Liver (tissue), 9 donors: ENCODE results near the gene LRIG1. TPM values are rescaled to one million over a fixed set of nuclear protein-coding genes. Genes with fewer than 3 reads are reported as not detected.

Experiments
- DNase-seq: peaks from one replicate; pipeline ENCODE4 v3.0.0-alpha.2; 2017; ENCODE audit warnings: low spot score
- H3K27ac ChIP-seq, 2 donors: one replicate each; pipeline ENCODE4 v1.7.0; 2013; ENCODE audit warnings: inconsistent platforms in 2 of 2, low read length in 2 of 2, control low read depth in 1 of 2, low read depth in 1 of 2, mild to moderate bottlenecking in 1 of 2
- H3K27me3 ChIP-seq, 4 donors: one replicate each; pipeline versions ENCODE4 v1.6.1 to v1.7.0; 2013; ENCODE audit warnings: low read length in 3 of 4, inconsistent platforms in 1 of 4, mild to moderate bottlenecking in 1 of 4, moderate library complexity in 1 of 4; ENCODE audit not compliant: control insufficient read depth in 4 of 4, insufficient read depth in 4 of 4
- H3K36me3 ChIP-seq, 4 donors: one replicate each; pipeline versions ENCODE4 v1.6.1 to v1.7.0; 2013; ENCODE audit warnings: low read length in 3 of 4, mild to moderate bottlenecking in 3 of 4, low read depth in 1 of 4, moderate library complexity in 1 of 4; ENCODE audit not compliant: control insufficient read depth in 4 of 4, insufficient read depth in 3 of 4
- H3K4me1 ChIP-seq, 4 donors: one replicate each; pipeline versions ENCODE4 v1.6.1 to v1.7.0; 2013; ENCODE audit warnings: low read length in 3 of 4, mild to moderate bottlenecking in 3 of 4, moderate library complexity in 1 of 4; ENCODE audit not compliant: control insufficient read depth in 4 of 4, insufficient read depth in 4 of 4
- H3K4me3 ChIP-seq, 3 donors: one replicate each; pipeline versions ENCODE4 v1.6.1 to v1.7.0; 2013; ENCODE audit warnings: low read length in 3 of 3, control low read depth in 1 of 3, low read depth in 1 of 3, mild to moderate bottlenecking in 1 of 3
- H3K9ac ChIP-seq, 2 donors: one replicate each; pipeline ENCODE4 v1.7.0; 2013; ENCODE audit warnings: low read length in 2 of 2, mild to moderate bottlenecking in 2 of 2, moderate library complexity in 2 of 2, control low read depth in 1 of 2, low read depth in 1 of 2
- H3K9me3 ChIP-seq, 4 donors: one replicate each; pipeline versions ENCODE4 v1.6.1 to v1.7.0; 2013; ENCODE audit warnings: low read length in 3 of 4; ENCODE audit not compliant: control insufficient read depth in 4 of 4
- EGR1 ChIP-seq, 2 donors: IDR thresholded peaks; 2 replicates each; pipeline ENCODE4 v1.6.1; 2016 to 2018; ENCODE audit warnings: antibody characterized with exemption in 2 of 2, low read depth in 2 of 2
- FOXA1 ChIP-seq: IDR thresholded peaks from 2 replicates; pipeline ENCODE4 v1.6.1; 2016; ENCODE audit warnings: antibody characterized with exemption
- FOXA2 ChIP-seq: IDR thresholded peaks from 2 replicates; pipeline ENCODE4 v1.6.1; 2016; ENCODE audit warnings: antibody characterized with exemption
- GABPA ChIP-seq, 2 donors: IDR thresholded peaks in 1 of 2; conservative IDR thresholded peaks in 1 of 2; 2 replicates each; pipeline ENCODE4 v1.6.1; 2016; ENCODE audit warnings: antibody characterized with exemption in 2 of 2, mild to moderate bottlenecking in 1 of 2, moderate library complexity in 1 of 2
- HNF4A ChIP-seq, 2 donors: conservative IDR thresholded peaks; 2 replicates each; pipeline ENCODE4 v1.6.1; 2016; ENCODE audit warnings: antibody characterized with exemption in 2 of 2, mild to moderate bottlenecking in 2 of 2
- HNF4G ChIP-seq: IDR thresholded peaks from 2 replicates; pipeline ENCODE4 v1.6.1; 2016; ENCODE audit warnings: antibody characterized with exemption
- JUND ChIP-seq, 2 donors: IDR thresholded peaks; 2 replicates each; pipeline ENCODE4 v1.6.1; 2016; ENCODE audit warnings: antibody characterized with exemption in 2 of 2
- NR2F2 ChIP-seq: IDR thresholded peaks from 2 replicates; pipeline ENCODE4 v1.6.1; 2016; ENCODE audit warnings: antibody characterized with exemption
- RAD21 ChIP-seq, 2 donors: IDR thresholded peaks; 2 replicates each; pipeline ENCODE4 v1.6.1; 2016; ENCODE audit warnings: antibody characterized with exemption in 2 of 2, mild to moderate bottlenecking in 2 of 2
- RXRA ChIP-seq, 2 donors: IDR thresholded peaks; 2 replicates each; pipeline ENCODE4 v1.6.1; 2017 to 2018; ENCODE audit warnings: antibody characterized with exemption in 2 of 2, mild to moderate bottlenecking in 1 of 2
- SP1 ChIP-seq: IDR thresholded peaks from 2 replicates; pipeline ENCODE4 v1.6.1; 2018; ENCODE audit warnings: antibody characterized with exemption, mild to moderate bottlenecking
- TAF1 ChIP-seq: conservative IDR thresholded peaks from 2 replicates; pipeline ENCODE4 v1.6.1; 2016; ENCODE audit warnings: antibody characterized with exemption, mild to moderate bottlenecking
- YY1 ChIP-seq: IDR thresholded peaks from 2 replicates; pipeline ENCODE4 v1.6.1; 2016; ENCODE audit warnings: antibody characterized with exemption, mild to moderate bottlenecking
- WGBS: extraction: QIAGEN DNeasy Blood & Tissue Kit; methylation state at CpG from one replicate; pipeline ENCODE4 v1.1.7; 2013; 5-methylcytosine and 5-hydroxymethylcytosine counted together
- polyA plus RNA-seq, 2 donors: library from polyadenylated mRNA; stranded (reverse) in 1 of 2; unstranded in 1 of 2; fragments of 200-250 nt in 1 of 2; fragments of >200 nt in 1 of 2; fragmentation: Nextera tagmentation in 1 of 2; extraction: Ambion mirVana in 1 of 2; gene quantifications; one replicate each; pipeline versions ENCODE4 v1.2.1 to v1.2.3, GENCODE V29; 2013 to 2015
- total RNA-seq, 2 donors: library from RNA; depleted of rRNA; stranded (reverse); fragments of >200 nt; gene quantifications; one replicate each; pipeline ENCODE4 v1.2.3, GENCODE V29; 2014
- TF ChIP-seq, protein P1 (sequence below): IDR thresholded peaks from 2 replicates; pipeline ENCODE4 v1.6.1; 2016; ENCODE audit warnings: antibody characterized with exemption
- TF ChIP-seq, protein P2 (sequence below): IDR thresholded peaks from 2 replicates; pipeline ENCODE4 v1.6.1; 2016; ENCODE audit warnings: antibody characterized with exemption
- TF ChIP-seq, protein P3 (sequence below): fragments of 150-350 bp; IDR thresholded peaks from 2 replicates; pipeline ENCODE4 v1.5.1; 2017; ENCODE audit warnings: improper control_type of control experiment, low read depth, low read length; ENCODE audit not compliant: missing input control
- TF ChIP-seq, protein P4 (sequence below): IDR thresholded peaks from 2 replicates; pipeline ENCODE4 v1.6.1; 2016; ENCODE audit warnings: antibody characterized with exemption, mild to moderate bottlenecking
- TF ChIP-seq, protein P5 (sequence below): IDR thresholded peaks from 2 replicates; pipeline ENCODE4 v1.6.1; 2016; ENCODE audit warnings: antibody characterized with exemption
- donor health status: healthy.
- donor health status: healthy.
- donor health status: healthy.
- donor health status: healthy.
- donor health status: healthy.

The LRIG1 gene
- total and polyA plus RNA-seq, 4 donors, result 9.4 to 48.9 (median 12.9) TPM

DNA sequence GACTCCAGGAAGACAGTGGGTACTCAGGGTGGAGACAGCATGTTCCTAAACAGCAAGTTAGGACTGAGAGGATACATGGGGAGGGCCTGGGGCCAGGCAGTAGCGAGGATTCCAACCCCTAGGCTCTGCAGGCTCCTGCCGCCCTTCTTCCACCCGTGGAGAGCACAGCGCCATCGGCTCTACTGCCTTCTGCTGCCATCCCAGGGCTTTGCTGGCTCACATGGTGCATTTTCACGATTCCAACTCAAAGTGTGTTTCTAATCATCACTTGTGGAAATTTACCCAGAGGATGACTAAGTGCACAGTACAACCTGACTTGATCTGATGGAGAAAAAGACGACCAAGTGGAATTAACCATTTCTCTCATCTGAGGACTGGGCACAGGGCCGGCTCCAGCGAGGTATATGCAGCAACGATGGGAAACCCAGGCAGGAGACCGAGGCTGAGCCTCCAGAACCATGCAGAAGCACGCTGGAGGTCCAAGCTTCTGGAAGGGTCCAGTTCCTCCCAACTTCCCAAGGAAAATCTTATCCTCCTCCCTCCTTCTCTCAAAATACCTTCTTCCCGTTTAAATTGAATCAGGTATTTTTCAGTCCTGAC is 104.6 kb downstream of the LRIG1 start:
- H3K36me3 ChIP-seq, result peaks cover 5 to 58% (median 35%) of the 10 kb centered on the region in 4 donors
- no peak overlapping the region for H3K27ac ChIP-seq
- WGBS, result 96% methylated on average over 13 of the region's 13 CpGs
- DNase-seq, result no peak
- no peaks in the 10 kb centered on the region for H3K4me1 ChIP-seq
- TF ChIP-seq, protein P1, sequence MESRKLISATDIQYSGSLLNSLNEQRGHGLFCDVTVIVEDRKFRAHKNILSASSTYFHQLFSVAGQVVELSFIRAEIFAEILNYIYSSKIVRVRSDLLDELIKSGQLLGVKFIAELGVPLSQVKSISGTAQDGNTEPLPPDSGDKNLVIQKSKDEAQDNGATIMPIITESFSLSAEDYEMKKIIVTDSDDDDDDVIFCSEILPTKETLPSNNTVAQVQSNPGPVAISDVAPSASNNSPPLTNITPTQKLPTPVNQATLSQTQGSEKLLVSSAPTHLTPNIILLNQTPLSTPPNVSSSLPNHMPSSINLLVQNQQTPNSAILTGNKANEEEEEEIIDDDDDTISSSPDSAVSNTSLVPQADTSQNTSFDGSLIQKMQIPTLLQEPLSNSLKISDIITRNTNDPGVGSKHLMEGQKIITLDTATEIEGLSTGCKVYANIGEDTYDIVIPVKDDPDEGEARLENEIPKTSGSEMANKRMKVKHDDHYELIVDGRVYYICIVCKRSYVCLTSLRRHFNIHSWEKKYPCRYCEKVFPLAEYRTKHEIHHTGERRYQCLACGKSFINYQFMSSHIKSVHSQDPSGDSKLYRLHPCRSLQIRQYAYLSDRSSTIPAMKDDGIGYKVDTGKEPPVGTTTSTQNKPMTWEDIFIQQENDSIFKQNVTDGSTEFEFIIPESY, result no peak
- TF ChIP-seq, protein P2, sequence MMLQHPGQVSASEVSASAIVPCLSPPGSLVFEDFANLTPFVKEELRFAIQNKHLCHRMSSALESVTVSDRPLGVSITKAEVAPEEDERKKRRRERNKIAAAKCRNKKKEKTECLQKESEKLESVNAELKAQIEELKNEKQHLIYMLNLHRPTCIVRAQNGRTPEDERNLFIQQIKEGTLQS, result no peak
- TF ChIP-seq FOXA2, result no peak
- TF ChIP-seq HNF4A (conservative IDR thresholded peaks at IDR 0.05), result no peak
- no peak overlapping the region for H3K9ac ChIP-seq
- no peaks in the 10 kb centered on the region for H3K9me3 ChIP-seq
- no peaks in the 10 kb centered on the region for H3K27me3 ChIP-seq
- no peak overlapping the region for H3K4me3 ChIP-seq

DNA sequence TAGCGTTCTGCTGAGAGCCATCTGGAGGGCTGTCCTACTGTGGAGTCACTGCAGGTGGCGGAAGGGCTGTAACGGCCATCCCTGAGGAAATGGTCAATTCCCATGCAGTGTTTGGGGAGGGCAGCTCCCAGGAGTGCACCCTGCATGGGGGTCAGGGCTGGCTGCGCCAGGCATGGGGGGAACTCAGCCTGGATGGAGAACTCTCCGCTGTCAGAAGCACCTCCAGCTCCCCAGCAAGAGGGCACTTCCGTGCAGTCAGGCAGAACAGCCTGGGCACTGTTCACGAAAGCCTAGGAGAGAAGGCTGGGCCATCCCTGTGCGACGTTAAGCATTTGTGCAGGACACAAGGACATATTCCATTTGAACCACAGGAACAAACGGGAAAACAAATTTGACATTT is 105.2 kb downstream of the LRIG1 start:
- no peak overlapping the region for H3K4me3 ChIP-seq
- H3K36me3 ChIP-seq, result peaks cover 5 to 58% (median 35%) of the 10 kb centered on the region in 4 donors
- TF ChIP-seq SP1 (no peak), FOXA1 (no peak), NR2F2 (no peak), RAD21 (IDR thresholded peaks at IDR 0.05) (no peak), HNF4A (conservative IDR thresholded peaks at IDR 0.05) (no peak), JUND (IDR thresholded peaks at IDR 0.05) (no peak), YY1 (no peak), RXRA (IDR thresholded peaks at IDR 0.05) (no peak), HNF4G (no peak), TAF1 (no peak), FOXA2 (no peak), EGR1 (IDR thresholded peaks at IDR 0.05; ENCODE audit: low read depth in 2 of 2) (no peak), GABPA (IDR thresholded peaks at IDR 0.05 in 1 of 2, conservative IDR thresholded peaks at IDR 0.05 in 1 of 2) (no peak)
- TF ChIP-seq, protein P3, sequence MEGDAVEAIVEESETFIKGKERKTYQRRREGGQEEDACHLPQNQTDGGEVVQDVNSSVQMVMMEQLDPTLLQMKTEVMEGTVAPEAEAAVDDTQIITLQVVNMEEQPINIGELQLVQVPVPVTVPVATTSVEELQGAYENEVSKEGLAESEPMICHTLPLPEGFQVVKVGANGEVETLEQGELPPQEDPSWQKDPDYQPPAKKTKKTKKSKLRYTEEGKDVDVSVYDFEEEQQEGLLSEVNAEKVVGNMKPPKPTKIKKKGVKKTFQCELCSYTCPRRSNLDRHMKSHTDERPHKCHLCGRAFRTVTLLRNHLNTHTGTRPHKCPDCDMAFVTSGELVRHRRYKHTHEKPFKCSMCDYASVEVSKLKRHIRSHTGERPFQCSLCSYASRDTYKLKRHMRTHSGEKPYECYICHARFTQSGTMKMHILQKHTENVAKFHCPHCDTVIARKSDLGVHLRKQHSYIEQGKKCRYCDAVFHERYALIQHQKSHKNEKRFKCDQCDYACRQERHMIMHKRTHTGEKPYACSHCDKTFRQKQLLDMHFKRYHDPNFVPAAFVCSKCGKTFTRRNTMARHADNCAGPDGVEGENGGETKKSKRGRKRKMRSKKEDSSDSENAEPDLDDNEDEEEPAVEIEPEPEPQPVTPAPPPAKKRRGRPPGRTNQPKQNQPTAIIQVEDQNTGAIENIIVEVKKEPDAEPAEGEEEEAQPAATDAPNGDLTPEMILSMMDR, result no peak
- TF ChIP-seq, protein P4, sequence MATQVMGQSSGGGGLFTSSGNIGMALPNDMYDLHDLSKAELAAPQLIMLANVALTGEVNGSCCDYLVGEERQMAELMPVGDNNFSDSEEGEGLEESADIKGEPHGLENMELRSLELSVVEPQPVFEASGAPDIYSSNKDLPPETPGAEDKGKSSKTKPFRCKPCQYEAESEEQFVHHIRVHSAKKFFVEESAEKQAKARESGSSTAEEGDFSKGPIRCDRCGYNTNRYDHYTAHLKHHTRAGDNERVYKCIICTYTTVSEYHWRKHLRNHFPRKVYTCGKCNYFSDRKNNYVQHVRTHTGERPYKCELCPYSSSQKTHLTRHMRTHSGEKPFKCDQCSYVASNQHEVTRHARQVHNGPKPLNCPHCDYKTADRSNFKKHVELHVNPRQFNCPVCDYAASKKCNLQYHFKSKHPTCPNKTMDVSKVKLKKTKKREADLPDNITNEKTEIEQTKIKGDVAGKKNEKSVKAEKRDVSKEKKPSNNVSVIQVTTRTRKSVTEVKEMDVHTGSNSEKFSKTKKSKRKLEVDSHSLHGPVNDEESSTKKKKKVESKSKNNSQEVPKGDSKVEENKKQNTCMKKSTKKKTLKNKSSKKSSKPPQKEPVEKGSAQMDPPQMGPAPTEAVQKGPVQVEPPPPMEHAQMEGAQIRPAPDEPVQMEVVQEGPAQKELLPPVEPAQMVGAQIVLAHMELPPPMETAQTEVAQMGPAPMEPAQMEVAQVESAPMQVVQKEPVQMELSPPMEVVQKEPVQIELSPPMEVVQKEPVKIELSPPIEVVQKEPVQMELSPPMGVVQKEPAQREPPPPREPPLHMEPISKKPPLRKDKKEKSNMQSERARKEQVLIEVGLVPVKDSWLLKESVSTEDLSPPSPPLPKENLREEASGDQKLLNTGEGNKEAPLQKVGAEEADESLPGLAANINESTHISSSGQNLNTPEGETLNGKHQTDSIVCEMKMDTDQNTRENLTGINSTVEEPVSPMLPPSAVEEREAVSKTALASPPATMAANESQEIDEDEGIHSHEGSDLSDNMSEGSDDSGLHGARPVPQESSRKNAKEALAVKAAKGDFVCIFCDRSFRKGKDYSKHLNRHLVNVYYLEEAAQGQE, result no peak
- TF ChIP-seq, protein P2, result no peak
- TF ChIP-seq, protein P5, sequence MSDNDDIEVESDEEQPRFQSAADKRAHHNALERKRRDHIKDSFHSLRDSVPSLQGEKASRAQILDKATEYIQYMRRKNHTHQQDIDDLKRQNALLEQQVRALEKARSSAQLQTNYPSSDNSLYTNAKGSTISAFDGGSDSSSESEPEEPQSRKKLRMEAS, result no peak
- TF ChIP-seq, protein P1, result no peak
- no peaks in the 10 kb centered on the region for H3K27me3 ChIP-seq
- DNase-seq, result no peak
- 96% methylated on average over 10 of the region's 10 CpGs for WGBS
- no peak overlapping the region for H3K9ac ChIP-seq
- H3K4me1 ChIP-seq, result no peaks in the 10 kb centered on the region
- H3K9me3 ChIP-seq, result no peaks in the 10 kb centered on the region
- no peak overlapping the region for H3K27ac ChIP-seq
